Measurements from ENCODE around the gene DNAJA3. TPM values are rescaled to one million over a fixed set of nuclear protein-coding genes. Genes with fewer than 3 reads are reported as not detected.

Gene DNAJA3
- total RNA-seq, 1 donor from 2014 or later, result 31.1 TPM

DNA sequence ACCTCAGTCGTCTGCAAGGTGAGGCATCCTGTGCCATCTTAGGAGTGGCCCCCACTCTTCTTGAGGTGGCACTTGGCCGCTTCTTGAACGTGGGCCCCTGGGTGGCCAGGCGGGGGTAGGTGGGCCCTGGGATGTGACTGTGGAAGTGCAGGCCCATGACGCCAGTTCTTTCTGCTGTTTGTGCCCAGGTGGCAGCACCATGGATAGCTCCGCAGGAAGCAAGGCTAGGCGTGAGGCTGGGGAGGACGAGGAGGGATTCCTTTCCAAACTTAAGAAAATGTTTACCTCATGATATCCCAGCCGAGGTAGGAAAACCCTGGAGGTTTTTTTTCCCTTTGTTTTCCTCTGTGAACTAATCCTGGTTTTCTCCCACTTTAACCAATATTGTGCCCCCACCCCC lies 29.0 kb downstream of the DNAJA3 start:
- Mint-ChIP-seq H3K4me3 (ENCODE audit: unreplicated experiment) (no peak overlapping the region), H3K27me3 (ENCODE audit: unreplicated experiment) (no peaks in the 10 kb centered on the region), H3K9me3 (ENCODE audit: unreplicated experiment) (no peaks in the 10 kb centered on the region), H3K27ac (ENCODE audit: unreplicated experiment) (no peak overlapping the region), H3K36me3 (ENCODE audit: unreplicated experiment) (peaks cover 30% of the 10 kb centered on the region), H3K4me1 (ENCODE audit: unreplicated experiment) (no peaks in the 10 kb centered on the region)
- no peak for DNase-seq (ENCODE audit: extremely low spot score, unreplicated experiment)
- TF ChIP-seq, protein P1, sequence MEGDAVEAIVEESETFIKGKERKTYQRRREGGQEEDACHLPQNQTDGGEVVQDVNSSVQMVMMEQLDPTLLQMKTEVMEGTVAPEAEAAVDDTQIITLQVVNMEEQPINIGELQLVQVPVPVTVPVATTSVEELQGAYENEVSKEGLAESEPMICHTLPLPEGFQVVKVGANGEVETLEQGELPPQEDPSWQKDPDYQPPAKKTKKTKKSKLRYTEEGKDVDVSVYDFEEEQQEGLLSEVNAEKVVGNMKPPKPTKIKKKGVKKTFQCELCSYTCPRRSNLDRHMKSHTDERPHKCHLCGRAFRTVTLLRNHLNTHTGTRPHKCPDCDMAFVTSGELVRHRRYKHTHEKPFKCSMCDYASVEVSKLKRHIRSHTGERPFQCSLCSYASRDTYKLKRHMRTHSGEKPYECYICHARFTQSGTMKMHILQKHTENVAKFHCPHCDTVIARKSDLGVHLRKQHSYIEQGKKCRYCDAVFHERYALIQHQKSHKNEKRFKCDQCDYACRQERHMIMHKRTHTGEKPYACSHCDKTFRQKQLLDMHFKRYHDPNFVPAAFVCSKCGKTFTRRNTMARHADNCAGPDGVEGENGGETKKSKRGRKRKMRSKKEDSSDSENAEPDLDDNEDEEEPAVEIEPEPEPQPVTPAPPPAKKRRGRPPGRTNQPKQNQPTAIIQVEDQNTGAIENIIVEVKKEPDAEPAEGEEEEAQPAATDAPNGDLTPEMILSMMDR (IDR thresholded peaks at IDR 0.05), result no peak

DNA sequence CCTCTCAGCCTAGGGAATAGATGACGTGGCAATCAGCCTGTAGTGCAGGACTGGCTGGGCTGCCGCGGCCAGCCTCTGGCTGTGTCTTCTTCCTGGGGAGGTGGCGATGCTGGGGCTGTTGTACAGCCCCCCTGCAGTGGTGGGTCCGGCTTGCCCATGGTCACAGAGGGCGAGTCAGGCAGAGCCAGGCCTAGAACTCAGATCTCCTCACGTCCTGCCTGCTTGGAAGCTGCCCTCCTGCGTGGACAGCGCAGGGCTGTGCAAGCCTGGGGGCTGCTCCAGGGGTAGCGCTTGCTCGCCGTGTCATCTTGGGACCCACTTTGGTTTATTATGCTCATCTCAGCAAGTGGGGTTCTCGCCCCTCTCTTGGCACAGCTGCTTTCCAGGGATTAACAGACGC lies 29.4 kb downstream of the DNAJA3 start:
- Mint-ChIP-seq H3K4me1 (ENCODE audit: unreplicated experiment) (no peaks in the 10 kb centered on the region), H3K36me3 (ENCODE audit: unreplicated experiment) (peaks cover 29% of the 10 kb centered on the region), H3K27me3 (ENCODE audit: unreplicated experiment) (no peaks in the 10 kb centered on the region), H3K27ac (ENCODE audit: unreplicated experiment) (no peak overlapping the region), H3K9me3 (ENCODE audit: unreplicated experiment) (no peaks in the 10 kb centered on the region), H3K4me3 (ENCODE audit: unreplicated experiment) (no peak overlapping the region)
- no peak for DNase-seq (ENCODE audit: extremely low spot score, unreplicated experiment)
- TF ChIP-seq, protein P1 (IDR thresholded peaks at IDR 0.05), result no peak

DNA sequence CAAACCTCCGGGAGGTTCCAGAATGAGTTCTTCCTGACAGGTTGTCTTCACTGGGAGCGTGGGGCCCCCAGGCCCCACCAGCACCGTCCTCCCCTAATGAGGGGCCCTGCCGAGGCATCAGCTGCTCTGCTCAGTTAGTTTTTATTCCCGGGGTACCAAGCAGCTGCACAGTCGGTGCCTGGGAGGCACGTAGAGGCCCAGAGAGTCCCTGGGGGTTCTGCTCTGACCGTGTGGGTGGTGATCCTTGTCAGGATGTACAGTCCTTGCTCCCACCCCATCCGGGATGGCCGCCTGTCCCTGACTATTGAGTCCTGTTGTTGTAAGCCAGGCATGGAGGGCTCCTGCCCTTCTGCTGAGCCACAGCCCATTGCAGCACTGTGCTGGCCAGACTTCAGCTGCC lies 30.3 kb downstream of the DNAJA3 start:
- H3K4me3 Mint-ChIP-seq (ENCODE audit: unreplicated experiment), result no peak overlapping the region
- H3K9me3 Mint-ChIP-seq (ENCODE audit: unreplicated experiment), result no peaks in the 10 kb centered on the region
- no peak for DNase-seq (ENCODE audit: extremely low spot score, unreplicated experiment)
- no peaks in the 10 kb centered on the region for H3K27me3 Mint-ChIP-seq (ENCODE audit: unreplicated experiment)
- peaks cover 23% of the 10 kb centered on the region for H3K36me3 Mint-ChIP-seq (ENCODE audit: unreplicated experiment)
- H3K27ac Mint-ChIP-seq (ENCODE audit: unreplicated experiment), result no peak overlapping the region
- no peaks in the 10 kb centered on the region for H3K4me1 Mint-ChIP-seq (ENCODE audit: unreplicated experiment)
- TF ChIP-seq, protein P1 (IDR thresholded peaks at IDR 0.05), result no peak

DNA sequence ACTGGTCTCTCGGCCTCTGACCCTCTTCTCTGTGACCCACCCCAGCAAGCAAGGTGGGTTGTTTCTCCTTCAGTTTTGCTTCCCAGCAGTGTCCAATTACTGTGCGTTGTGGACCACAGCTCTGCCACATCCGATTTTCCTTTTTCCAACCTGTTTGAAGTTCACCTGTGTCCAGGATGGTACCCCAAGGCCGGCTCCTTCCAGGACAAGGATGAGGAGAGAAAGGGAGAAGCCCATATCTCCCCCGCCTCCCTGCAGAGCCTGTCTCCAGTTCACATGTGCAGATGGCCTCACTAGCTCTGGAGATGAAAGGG lies 35.2 kb downstream of the DNAJA3 start:
- TF ChIP-seq, protein P1 (IDR thresholded peaks at IDR 0.05), result no peak
- Mint-ChIP-seq H3K36me3 (ENCODE audit: unreplicated experiment) (peaks cover 9% of the 10 kb centered on the region), H3K27me3 (ENCODE audit: unreplicated experiment) (no peaks in the 10 kb centered on the region), H3K27ac (ENCODE audit: unreplicated experiment) (no peak overlapping the region), H3K4me1 (ENCODE audit: unreplicated experiment) (no peaks in the 10 kb centered on the region), H3K9me3 (ENCODE audit: unreplicated experiment) (no peaks in the 10 kb centered on the region), H3K4me3 (ENCODE audit: unreplicated experiment) (no peak overlapping the region)
- DNase-seq (ENCODE audit: extremely low spot score, unreplicated experiment), result no peak

DNA sequence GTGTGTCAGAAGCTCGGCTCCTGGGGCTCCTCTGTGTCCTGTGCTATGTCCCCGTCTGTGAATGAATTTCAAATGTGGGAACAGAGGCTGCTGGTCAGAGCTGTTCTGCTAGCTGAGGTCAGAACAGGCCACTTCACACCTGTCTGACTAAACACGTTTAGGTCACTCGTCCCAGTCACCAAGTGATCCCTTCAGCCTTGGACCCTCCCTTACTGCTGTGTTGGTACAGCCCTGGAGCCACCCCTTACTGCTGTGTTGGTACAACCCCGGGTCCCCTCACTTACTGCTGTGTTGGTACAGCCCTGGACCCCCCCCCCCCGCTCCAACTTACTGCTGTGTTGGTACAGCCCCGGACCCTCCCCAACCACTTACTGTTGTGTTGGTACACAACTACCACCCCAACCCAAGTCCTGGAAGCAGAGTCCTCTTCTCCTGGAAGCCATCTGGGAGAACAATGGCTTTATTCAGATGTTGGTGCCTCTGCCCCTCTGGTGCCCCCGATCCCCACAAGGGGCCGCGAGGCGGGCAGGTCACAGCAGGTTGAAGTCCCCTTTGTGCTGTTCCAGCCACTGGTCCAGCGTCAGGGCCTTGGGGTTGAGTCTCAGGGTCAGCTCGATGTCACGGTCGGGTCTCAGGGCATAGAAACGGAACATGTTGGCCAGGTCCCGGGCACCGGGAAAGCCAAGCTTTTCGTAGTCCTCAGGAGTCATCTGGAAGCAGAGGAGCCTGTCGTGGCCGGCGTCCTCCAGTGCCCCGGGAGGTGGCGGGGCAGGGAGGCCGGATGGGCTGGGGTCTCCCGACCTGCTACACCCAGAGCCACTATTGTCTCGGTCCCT lies 35.8 kb downstream of the DNAJA3 start:
- Mint-ChIP-seq H3K9me3 (ENCODE audit: unreplicated experiment) (no peaks in the 10 kb centered on the region), H3K4me1 (ENCODE audit: unreplicated experiment) (no peaks in the 10 kb centered on the region), H3K27ac (ENCODE audit: unreplicated experiment) (no peak overlapping the region), H3K36me3 (ENCODE audit: unreplicated experiment) (peaks cover 15% of the 10 kb centered on the region), H3K27me3 (ENCODE audit: unreplicated experiment) (no peaks in the 10 kb centered on the region), H3K4me3 (ENCODE audit: unreplicated experiment) (no peak overlapping the region)
- DNase-seq (ENCODE audit: extremely low spot score, unreplicated experiment), result no peak
- TF ChIP-seq, protein P1 (IDR thresholded peaks at IDR 0.05), result no peak
